Femur (tissue), 1 donor: ENCODE data around the gene HABP4.
A peak's percentile ranks its signal among the peaks of the same experiment; 100 is the strongest.

Source experiments
- DNase-seq: peaks from one replicate; pipeline ENCODE4 v3.0.0-alpha.2; 2017

Gene HABP4

DNA sequence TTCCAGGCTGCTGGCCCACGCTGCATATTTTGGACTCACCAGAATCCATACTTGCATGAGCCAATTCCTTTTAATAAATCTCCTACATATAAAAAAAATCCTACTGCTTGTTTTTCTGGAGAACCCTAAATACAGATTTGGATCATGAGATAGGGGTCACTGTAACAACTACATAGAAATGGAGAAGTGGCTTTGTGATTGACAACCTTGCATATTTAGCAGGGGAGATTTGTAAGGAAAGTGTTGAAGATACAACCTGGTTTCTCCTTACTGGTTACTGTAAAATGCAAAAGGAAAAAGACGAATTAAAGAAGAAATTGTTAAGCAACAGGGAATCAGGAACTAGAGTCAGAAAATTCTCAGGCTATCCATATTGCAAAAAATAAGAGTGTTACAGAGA, 74.8 kb downstream of the HABP4 start:
- peak; percentile 38 for DNase-seq

DNA sequence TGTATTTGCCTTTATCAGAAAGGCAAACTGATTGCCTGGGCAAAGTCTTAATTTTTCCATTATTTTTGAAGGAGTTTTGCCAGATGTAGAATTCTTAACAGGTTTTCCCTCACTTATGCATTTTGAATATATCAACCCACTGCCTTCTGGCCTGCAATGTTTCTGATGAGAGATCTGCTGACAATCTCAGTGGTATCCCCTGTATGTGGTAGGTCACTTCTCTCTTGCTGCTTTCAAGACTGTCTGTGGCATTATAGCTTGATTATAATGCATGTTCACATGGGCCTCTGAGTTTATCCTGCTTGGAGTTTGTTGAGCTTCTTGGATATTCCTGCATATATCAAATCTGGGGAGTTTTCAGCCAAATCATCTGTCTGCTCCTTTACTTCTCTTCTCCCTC, 82.2 kb downstream of the HABP4 start:
- no peak for DNase-seq

- DNase-seq = no peak
Measured at GRCh38 chr9:96540106-96540505, 90.1 kb downstream of the HABP4 start.
